RWPE2 (cell line): ENCODE measurements around the gene MBD3L2B.

Source experiments
- ATAC-seq: fragments of 200-7000 bp; cut with Tn5 transposase; 3 replicates; pipeline ENCODE4 v1.9.1; 2021; ENCODE audit warnings: low read depth
- DNase-seq: peaks from one replicate; pipeline ENCODE4 v3.0.0-alpha.2; 2020; ENCODE audit warnings: low spot score
- H3K27ac ChIP-seq: fragments of 450-650 bp; 2 replicates; pipeline ENCODE4 v1.5.1; 2017; ENCODE audit warnings: mild to moderate bottlenecking; ENCODE audit not compliant: poor library complexity, severe bottlenecking
- H3K27me3 ChIP-seq: fragments of 250-450 bp; sonication (Bioruptor Pico); 2 replicates; pipeline ENCODE4 v1.5.1; 2021; ENCODE audit warnings: mild to moderate bottlenecking, moderate library complexity; ENCODE audit not compliant: insufficient read depth, poor library complexity, severe bottlenecking
- H3K36me3 ChIP-seq: fragments of 250-450 bp; sonication (Bioruptor Pico); 2 replicates; pipeline ENCODE4 v1.5.1; 2020; ENCODE audit warnings: low read depth, mild to moderate bottlenecking, moderate library complexity
- H3K4me1 ChIP-seq: fragments of 250-450 bp; sonication (Bioruptor Pico); 2 replicates; pipeline ENCODE4 v1.5.1; 2021; ENCODE audit warnings: mild to moderate bottlenecking, moderate library complexity; ENCODE audit not compliant: insufficient read depth, poor library complexity, severe bottlenecking
- H3K4me3 ChIP-seq: fragments of 250-450 bp; sonication (Bioruptor Pico); 2 replicates; pipeline ENCODE4 v1.5.1; 2021; ENCODE audit warnings: mild to moderate bottlenecking, moderate library complexity; ENCODE audit not compliant: severe bottlenecking
- H3K9me3 ChIP-seq: fragments of 250-450 bp; sonication (Bioruptor Pico); 2 replicates; pipeline ENCODE4 v1.5.1; 2021; ENCODE audit warnings: mild to moderate bottlenecking, moderate library complexity; ENCODE audit not compliant: severe bottlenecking
- CTCF ChIP-seq: fragments of 450-650 bp; IDR thresholded peaks from one replicate; pipeline ENCODE4 v1.5.1; 2017; ENCODE audit warnings: mild to moderate bottlenecking, moderate library complexity; ENCODE audit not compliant: poor library complexity, severe bottlenecking

Gene MBD3L2B

GRCh38 chr19:7000816-7001215, 20.4 kb downstream of the MBD3L2B start:
- Histone ChIP-seq H3K27me3 (peaks cover 2% of the 10 kb centered on the region), H3K4me3 (no peak overlapping the region), H3K9me3 (no peaks in the 10 kb centered on the region), H3K27ac (no peak overlapping the region), H3K4me1 (no peaks in the 10 kb centered on the region), H3K36me3 (no peaks in the 10 kb centered on the region)
- ATAC-seq, result no peak
- no peak for DNase-seq
- no peak for TF ChIP-seq CTCF

GRCh38 chr19:7000333-7000732, 20.9 kb downstream of the MBD3L2B start:
- H3K36me3 ChIP-seq, result no peaks in the 10 kb centered on the region
- H3K27me3 ChIP-seq, result peaks cover 2% of the 10 kb centered on the region
- no peak overlapping the region for H3K4me3 ChIP-seq
- DNase-seq (no peak), ATAC-seq (no peak)
- H3K4me1 ChIP-seq, result no peaks in the 10 kb centered on the region
- H3K9me3 ChIP-seq, result no peaks in the 10 kb centered on the region
- TF ChIP-seq CTCF, result no peak
- no peak overlapping the region for H3K27ac ChIP-seq

- H3K9me3 ChIP-seq, result no peaks in the 10 kb centered on the region
- no peak for DNase-seq
- no peak for TF ChIP-seq CTCF
- H3K27me3 ChIP-seq, result peaks cover 2% of the 10 kb centered on the region
- no peaks in the 10 kb centered on the region for H3K36me3 ChIP-seq
- no peak overlapping the region for H3K4me3 ChIP-seq
- no peak for ATAC-seq
- no peak overlapping the region for H3K27ac ChIP-seq
- no peaks in the 10 kb centered on the region for H3K4me1 ChIP-seq
These were observed 21.3 kb downstream of the MBD3L2B start for GRCh38 chr19:6999933-7000332.

- Histone ChIP-seq H3K27ac (no peak overlapping the region), H3K9me3 (no peaks in the 10 kb centered on the region), H3K36me3 (no peaks in the 10 kb centered on the region), H3K27me3 (peaks cover 2% of the 10 kb centered on the region), H3K4me1 (no peaks in the 10 kb centered on the region), H3K4me3 (no peak overlapping the region)
- TF ChIP-seq CTCF, result no peak
- no peak for ATAC-seq
- DNase-seq, result no peak
These were observed 23.4 kb downstream of the MBD3L2B start for GRCh38 chr19:6997679-6998445.

- TF ChIP-seq CTCF, result no peak
- H3K4me3 ChIP-seq, result no peak overlapping the region
- H3K4me1 ChIP-seq, result no peaks in the 10 kb centered on the region
- peaks cover 2% of the 10 kb centered on the region for H3K27me3 ChIP-seq
- ATAC-seq (no peak), DNase-seq (no peak)
- no peak overlapping the region for H3K27ac ChIP-seq
- H3K36me3 ChIP-seq, result no peaks in the 10 kb centered on the region
- H3K9me3 ChIP-seq, result no peaks in the 10 kb centered on the region
These were observed 24.4 kb downstream of the MBD3L2B start for GRCh38 chr19:6996810-6997209.
